K562 (cell line): ENCODE data around the gene C10orf53. TPM values are rescaled to one million over a fixed set of nuclear protein-coding genes. Genes with fewer than 3 reads are reported as not detected.

Source experiments
- ATAC-seq: fragments of 200-7000 bp; cut with Tn5 transposase; 3 replicates; pipeline ENCODE4 v1.9.1; 2020; ENCODE audit warnings: moderate library complexity
- BruUV-seq: library from RNA; stranded (reverse); fragments of 400-500 nt; replicated peaks from 2 replicates; lab custom pipeline; 2021; lab: Mats Ljungman, UMichigan
- CTCF ChIA-PET: fragments of 300-600 bp; formaldehyde crosslinking; extraction: SDS; loops from one replicate; lab custom pipeline; 2021; ENCODE audit warnings: low intra/inter-chr PET ratio; lab: Yijun Ruan, JAX
- POLR2A ChIA-PET: fragments of 300-600, 350-650 bp; sonication (Branson Sonifier 250); formaldehyde crosslinking; extraction: SDS; loops from one replicate; lab custom pipeline; 2021; ENCODE audit warnings: antibody characterized with exemption, inconsistent platforms; lab: Yijun Ruan, JAX
- DNase-seq, 4 experiments: peaks; one replicate each; pipeline versions ENCODE4 v3.0.0 to v3.0.0-alpha.2; 2011 to 2018; ENCODE audit warnings: low spot score in 3 of 4, mixed read lengths in 3 of 4; ENCODE audit errors: extremely low read depth in 1 of 4
- FAIRE-seq: peaks from 2 replicates; lab custom pipeline; 2011; peaks lifted over from hg19 to GRCh38; lab: Jason Lieb, UNC
- H2AFZ ChIP-seq: 2 replicates; pipeline ENCODE4 v1.6.0; 2011; ENCODE audit warnings: low read depth, low read length, control low read depth, inconsistent platforms
- H3K27ac ChIP-seq: fragments of 200-600 bp; 3 replicates; pipeline ENCODE4 v1.8.0; 2011; ENCODE audit warnings: low read depth, mild to moderate bottlenecking, control low read depth, inconsistent platforms, low read length, moderate library complexity, mixed read lengths; ENCODE audit errors: extremely low read depth
- H3K27me3 ChIP-seq, 2 experiments: fragments of 300-600 bp in 1 of 2; 2 replicates in 1 of 2; 3 replicates in 1 of 2; pipeline versions ENCODE4 v1.6.0 to v1.8.0; 2011; ENCODE audit warnings: inconsistent platforms in 2 of 2, low read length in 2 of 2, mild to moderate bottlenecking in 1 of 2, mixed read lengths in 1 of 2, moderate library complexity in 1 of 2; ENCODE audit not compliant: control insufficient read depth in 2 of 2, insufficient read depth in 2 of 2
- H3K36me3 ChIP-seq: fragments of 300-600 bp; 3 replicates; pipeline ENCODE4 v1.8.0; 2011; ENCODE audit warnings: mild to moderate bottlenecking, low read length, inconsistent platforms; ENCODE audit not compliant: control insufficient read depth, insufficient read depth
- H3K4me1 ChIP-seq, 2 experiments: fragments of 200-600 bp in 1 of 2; replicated peaks in 1 of 2; 2 replicates in 1 of 2; 3 replicates in 1 of 2; pipeline versions ENCODE4 v1.5.1 to v1.8.0; 2011; ENCODE audit warnings: inconsistent platforms in 2 of 2, low read length in 2 of 2, mild to moderate bottlenecking in 1 of 2, mixed read lengths in 1 of 2, moderate library complexity in 1 of 2; ENCODE audit not compliant: control insufficient read depth in 2 of 2, insufficient read depth in 2 of 2
- H3K4me2 ChIP-seq: 2 replicates; pipeline ENCODE4 v1.6.1; 2011; ENCODE audit warnings: low read length, control low read depth, inconsistent platforms, mixed read lengths; ENCODE audit not compliant: insufficient read depth
- H3K4me3 ChIP-seq: fragments of 200-600 bp; sonication (generic), shearing (Covaris generic); 2 replicates; pipeline ENCODE4 v1.5.1; 2016; ENCODE audit warnings: control low read depth, inconsistent platforms
- H3K79me2 ChIP-seq: fragments of 200-600 bp; 3 replicates; pipeline ENCODE4 v1.8.0; 2011; ENCODE audit warnings: low read length, inconsistent platforms; ENCODE audit not compliant: control insufficient read depth, insufficient read depth
- H3K9ac ChIP-seq, 2 experiments: 2 replicates each; pipeline versions ENCODE4 v1.6.0 to v1.6.1; 2011; ENCODE audit warnings: low read depth in 2 of 2, low read length in 2 of 2, control low read depth in 1 of 2, inconsistent platforms in 1 of 2, mild to moderate bottlenecking in 1 of 2, mixed read lengths in 1 of 2; ENCODE audit not compliant: insufficient read depth in 1 of 2
- H3K9me1 ChIP-seq: one replicate; pipeline ENCODE4 v1.6.0; 2011; ENCODE audit warnings: inconsistent platforms, mild to moderate bottlenecking, low read length, moderate library complexity; ENCODE audit not compliant: control insufficient read depth, insufficient read depth
- H3K9me3 ChIP-seq: replicated peaks from 2 replicates; pipeline ENCODE4 v1.5.1; 2011; ENCODE audit warnings: low read depth, low read length, inconsistent platforms; ENCODE audit not compliant: control insufficient read depth, insufficient read depth
- H4K20me1 ChIP-seq: replicated peaks from 2 replicates; pipeline ENCODE4 v1.6.1; 2011; ENCODE audit warnings: low read length, inconsistent platforms, mixed read lengths; ENCODE audit not compliant: control insufficient read depth, insufficient read depth
- HDAC6 ChIP-seq: IDR thresholded peaks from 2 replicates; pipeline ENCODE4 v1.6.1; 2012; ENCODE audit warnings: low read depth, mild to moderate bottlenecking, control low read depth, inconsistent platforms, low read length, moderate library complexity
- HNRNPL ChIP-seq: fragments of 200-400 bp; formaldehyde crosslinking; IDR thresholded peaks from 2 replicates; pipeline ENCODE4 v1.6.1; 2017; ENCODE audit warnings: low read depth, mild to moderate bottlenecking, low read length
- MTA1 ChIP-seq: fragments of 450-650 bp; IDR thresholded peaks from 2 replicates; pipeline ENCODE4 v1.6.1; 2017; ENCODE audit warnings: borderline replicate concordance
- PHF8 ChIP-seq: fragments of 200-600 bp; sonication (generic); IDR thresholded peaks from 2 replicates; pipeline ENCODE4 v1.6.1; 2012; ENCODE audit warnings: mixed run types, mild to moderate bottlenecking, inconsistent platforms, low read length, moderate library complexity, borderline replicate concordance
- SRSF1 ChIP-seq: fragments of 200-400 bp; formaldehyde crosslinking; IDR thresholded peaks from 2 replicates; pipeline ENCODE4 v1.6.1; 2017; ENCODE audit warnings: mild to moderate bottlenecking, low read depth, low read length, moderate library complexity
- SUPT5H ChIP-seq: fragments of 450-650 bp; IDR thresholded peaks from 2 replicates; pipeline ENCODE4 v1.6.1; 2016
- TAF7 ChIP-seq: fragments of 450-650 bp; IDR thresholded peaks from 2 replicates; pipeline ENCODE4 v1.6.1; 2016; ENCODE audit warnings: missing genetic modification characterization, missing compliant biosample characterization
- TEAD4 ChIP-seq, 2 experiments: sonication (generic) in 1 of 2; formaldehyde crosslinking in 1 of 2; IDR thresholded peaks; 2 replicates each; pipeline versions ENCODE4 v1.6.1 to v1.8.0; 2012 to 2022; ENCODE audit warnings: borderline replicate concordance in 1 of 2, inconsistent platforms in 1 of 2, low read length in 1 of 2, mild to moderate bottlenecking in 1 of 2, missing genetic modification reagents in 1 of 2
- ZNF232 ChIP-seq: sonication (generic); formaldehyde crosslinking; IDR thresholded peaks from 2 replicates; pipeline ENCODE4 v1.8.0; 2022; ENCODE audit warnings: mild to moderate bottlenecking, missing genetic modification reagents
- WGBS: fragments of 100-300 bp; shearing (Covaris generic); methylation state at CpG from one replicate; pipeline ENCODE4 v1.1.6; 2016; ENCODE audit warnings: low coverage, mixed read lengths; ENCODE audit not compliant: insufficient coverage; ENCODE audit errors: missing lambda C conversion rate; 5-methylcytosine and 5-hydroxymethylcytosine counted together
- in situ Hi-C: fragments of 300-500 bp; cut with MboI; formaldehyde crosslinking; loops from 4 replicates; pipeline ENCODE4 v1.15.0; 2018; ENCODE audit warnings: inconsistent platforms, mixed read lengths
- intact Hi-C: fragments of 100-400 bp; cut with micrococcal nuclease; formaldehyde crosslinking; loops from 2 replicates; pipeline ENCODE4 v1.14.2; 2022
- polyA plus RNA-seq, 8 experiments: library from polyadenylated mRNA; depleted of rRNA in 4 of 8; stranded (reverse) in 5 of 8; unstranded in 3 of 8; fragments of >200 nt; fragmentation: Nextera tagmentation in 2 of 8; fragmentation: Illumina TruSeq in 1 of 8; extraction: Ambion mirVana in 2 of 8; extraction: Trizol in 1 of 8; gene quantifications; 2 replicates each; pipeline versions ENCODE4 v1.2.1 to v1.2.3, GENCODE V29; 2011 to 2014; ENCODE audit warnings: inconsistent platforms in 1 of 8, missing spikeins in 1 of 8
- total RNA-seq, 7 experiments: library from RNA; depleted of rRNA in 6 of 7; stranded (reverse); fragments of >200 nt in 6 of 7; fragmentation: Illumina TruSeq in 2 of 7; extraction: Trizol in 2 of 7; gene quantifications; 2 replicates each; pipeline versions ENCODE4 v1.2.1 to v1.2.3, GENCODE V29; 2011 to 2021; ENCODE audit warnings: low replicate concordance in 1 of 7
- TF ChIP-seq, protein P1 (sequence below): fragments of 200-800 bp; sonication (Bioruptor generic); IDR thresholded peaks from 2 replicates; pipeline ENCODE4 v1.6.1; 2016; ENCODE audit warnings: missing genetic modification characterization, missing compliant biosample characterization
- TF ChIP-seq, protein P2 (sequence below), 3 experiments: fragments of 200-800 bp in 1 of 3; fragments of 250-450 bp in 1 of 3; fragments of 450-650 bp in 1 of 3; sonication (Bioruptor Pico) in 1 of 3; sonication (Bioruptor generic) in 1 of 3; formaldehyde crosslinking in 1 of 3; IDR thresholded peaks; 2 replicates each; pipeline versions ENCODE4 v1.6.1 to v1.8.0; 2016 to 2022; ENCODE audit warnings: mild to moderate bottlenecking in 2 of 3, missing genetic modification characterization in 2 of 3, missing compliant biosample characterization in 1 of 3, moderate library complexity in 1 of 3
- TF ChIP-seq, protein P3 (sequence below): fragments of 450-650 bp; conservative IDR thresholded peaks from 2 replicates; pipeline ENCODE4 v1.6.1; 2016; ENCODE audit warnings: missing genetic modification characterization, low read depth, mild to moderate bottlenecking, missing compliant biosample characterization, moderate library complexity

C10orf53 gene
- total and polyA plus RNA-seq, 9 of the 15 experiments (the other 6 are each of a cell fraction or from before 2014, with no cell fraction given), result not detected

DNA sequence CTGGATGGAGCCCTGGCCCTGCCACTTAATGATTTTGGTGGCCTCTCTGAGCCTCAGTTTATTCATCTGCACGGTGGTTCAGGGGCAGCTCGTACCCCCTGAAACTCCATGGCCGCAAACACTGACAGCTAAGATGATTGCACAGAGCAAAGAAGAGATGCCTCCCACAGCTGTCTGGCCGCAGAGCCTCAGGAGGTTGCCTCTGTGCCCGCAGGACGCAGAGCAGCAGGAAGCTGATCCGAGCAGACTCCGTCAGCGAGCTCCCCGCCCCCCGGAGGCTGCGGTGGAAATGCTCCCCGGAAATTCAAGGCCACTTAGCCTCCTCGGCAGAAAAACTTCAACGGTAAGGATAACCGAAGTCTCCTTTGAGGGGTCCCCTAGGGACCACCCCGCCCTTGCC lies 30.2 kb upstream of the C10orf53 start:
- no peak overlapping the region for H3K4me2 ChIP-seq
- no peaks in the 10 kb centered on the region for H3K36me3 ChIP-seq
- in situ Hi-C loops, result no loop called here
- peaks cover 31 to 75% of the 10 kb centered on the region in 2 experiments; a peak in 4 of 5 replicates for H3K27me3 ChIP-seq
- H3K4me1 ChIP-seq, result peaks cover 0 to 7% of the 10 kb centered on the region in 2 experiments; a peak in 1 of 5 replicates
- no peaks in the 10 kb centered on the region for H3K9me3 ChIP-seq
- H3K9me1 ChIP-seq, result no peaks in the 10 kb centered on the region
- H3K79me2 ChIP-seq, result no peaks in the 10 kb centered on the region
- no TSS peak for BruUV-seq
- H3K27ac ChIP-seq, result no peak overlapping the region
- H3K4me3 ChIP-seq, result no peak overlapping the region
- ChIA-PET POLR2A (interaction anchor here (1.6 kb wide), 1 partner anchor 9 kb away, joined by 3 read pairs; no protein-coding TSS in a partner anchor), CTCF (no interaction called here)
- DNase-seq, result no peak
- intact Hi-C loops, result no loop called here
- FAIRE-seq, result no peak
- H4K20me1 ChIP-seq, result peaks cover 18% of the 10 kb centered on the region
- peak; percentile 36; the same call in 2 of the 3 replicates for ATAC-seq
- under 1% methylated on average over 17 of the region's 17 CpGs for WGBS
- H2AFZ ChIP-seq, result no peak overlapping the region
- H3K9ac ChIP-seq, result no peak overlapping the region
- TF ChIP-seq SRSF1 (no peak), MTA1 (no peak), ZNF232 (CRISPR knock-in tag) (no peak), SUPT5H (no peak), TAF7 (no peak), HNRNPL (no peak), TEAD4 (IDR thresholded peaks at IDR 0.05; ENCODE audit: low read length) (no peak), TEAD4 (CRISPR knock-in tag; IDR thresholded peaks at IDR 0.05; ENCODE audit: borderline replicate concordance) (no peak), PHF8 (no peak), HDAC6 (no peak)
- TF ChIP-seq, protein P1, sequence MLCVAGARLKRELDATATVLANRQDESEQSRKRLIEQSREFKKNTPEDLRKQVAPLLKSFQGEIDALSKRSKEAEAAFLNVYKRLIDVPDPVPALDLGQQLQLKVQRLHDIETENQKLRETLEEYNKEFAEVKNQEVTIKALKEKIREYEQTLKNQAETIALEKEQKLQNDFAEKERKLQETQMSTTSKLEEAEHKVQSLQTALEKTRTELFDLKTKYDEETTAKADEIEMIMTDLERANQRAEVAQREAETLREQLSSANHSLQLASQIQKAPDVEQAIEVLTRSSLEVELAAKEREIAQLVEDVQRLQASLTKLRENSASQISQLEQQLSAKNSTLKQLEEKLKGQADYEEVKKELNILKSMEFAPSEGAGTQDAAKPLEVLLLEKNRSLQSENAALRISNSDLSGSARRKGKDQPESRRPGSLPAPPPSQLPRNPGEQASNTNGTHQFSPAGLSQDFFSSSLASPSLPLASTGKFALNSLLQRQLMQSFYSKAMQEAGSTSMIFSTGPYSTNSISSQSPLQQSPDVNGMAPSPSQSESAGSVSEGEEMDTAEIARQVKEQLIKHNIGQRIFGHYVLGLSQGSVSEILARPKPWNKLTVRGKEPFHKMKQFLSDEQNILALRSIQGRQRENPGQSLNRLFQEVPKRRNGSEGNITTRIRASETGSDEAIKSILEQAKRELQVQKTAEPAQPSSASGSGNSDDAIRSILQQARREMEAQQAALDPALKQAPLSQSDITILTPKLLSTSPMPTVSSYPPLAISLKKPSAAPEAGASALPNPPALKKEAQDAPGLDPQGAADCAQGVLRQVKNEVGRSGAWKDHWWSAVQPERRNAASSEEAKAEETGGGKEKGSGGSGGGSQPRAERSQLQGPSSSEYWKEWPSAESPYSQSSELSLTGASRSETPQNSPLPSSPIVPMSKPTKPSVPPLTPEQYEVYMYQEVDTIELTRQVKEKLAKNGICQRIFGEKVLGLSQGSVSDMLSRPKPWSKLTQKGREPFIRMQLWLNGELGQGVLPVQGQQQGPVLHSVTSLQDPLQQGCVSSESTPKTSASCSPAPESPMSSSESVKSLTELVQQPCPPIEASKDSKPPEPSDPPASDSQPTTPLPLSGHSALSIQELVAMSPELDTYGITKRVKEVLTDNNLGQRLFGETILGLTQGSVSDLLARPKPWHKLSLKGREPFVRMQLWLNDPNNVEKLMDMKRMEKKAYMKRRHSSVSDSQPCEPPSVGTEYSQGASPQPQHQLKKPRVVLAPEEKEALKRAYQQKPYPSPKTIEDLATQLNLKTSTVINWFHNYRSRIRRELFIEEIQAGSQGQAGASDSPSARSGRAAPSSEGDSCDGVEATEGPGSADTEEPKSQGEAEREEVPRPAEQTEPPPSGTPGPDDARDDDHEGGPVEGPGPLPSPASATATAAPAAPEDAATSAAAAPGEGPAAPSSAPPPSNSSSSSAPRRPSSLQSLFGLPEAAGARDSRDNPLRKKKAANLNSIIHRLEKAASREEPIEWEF (CRISPR knock-in tag), result no peak
- TF ChIP-seq, protein P2, sequence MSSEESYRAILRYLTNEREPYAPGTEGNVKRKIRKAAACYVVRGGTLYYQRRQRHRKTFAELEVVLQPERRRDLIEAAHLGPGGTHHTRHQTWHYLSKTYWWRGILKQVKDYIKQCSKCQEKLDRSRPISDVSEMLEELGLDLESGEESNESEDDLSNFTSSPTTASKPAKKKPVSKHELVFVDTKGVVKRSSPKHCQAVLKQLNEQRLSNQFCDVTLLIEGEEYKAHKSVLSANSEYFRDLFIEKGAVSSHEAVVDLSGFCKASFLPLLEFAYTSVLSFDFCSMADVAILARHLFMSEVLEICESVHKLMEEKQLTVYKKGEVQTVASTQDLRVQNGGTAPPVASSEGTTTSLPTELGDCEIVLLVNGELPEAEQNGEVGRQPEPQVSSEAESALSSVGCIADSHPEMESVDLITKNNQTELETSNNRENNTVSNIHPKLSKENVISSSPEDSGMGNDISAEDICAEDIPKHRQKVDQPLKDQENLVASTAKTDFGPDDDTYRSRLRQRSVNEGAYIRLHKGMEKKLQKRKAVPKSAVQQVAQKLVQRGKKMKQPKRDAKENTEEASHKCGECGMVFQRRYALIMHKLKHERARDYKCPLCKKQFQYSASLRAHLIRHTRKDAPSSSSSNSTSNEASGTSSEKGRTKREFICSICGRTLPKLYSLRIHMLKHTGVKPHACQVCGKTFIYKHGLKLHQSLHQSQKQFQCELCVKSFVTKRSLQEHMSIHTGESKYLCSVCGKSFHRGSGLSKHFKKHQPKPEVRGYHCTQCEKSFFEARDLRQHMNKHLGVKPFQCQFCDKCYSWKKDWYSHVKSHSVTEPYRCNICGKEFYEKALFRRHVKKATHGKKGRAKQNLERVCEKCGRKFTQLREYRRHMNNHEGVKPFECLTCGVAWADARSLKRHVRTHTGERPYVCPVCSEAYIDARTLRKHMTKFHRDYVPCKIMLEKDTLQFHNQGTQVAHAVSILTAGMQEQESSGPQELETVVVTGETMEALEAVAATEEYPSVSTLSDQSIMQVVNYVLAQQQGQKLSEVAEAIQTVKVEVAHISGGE (CRISPR knock-in tag; IDR thresholded peaks at IDR 0.05), result no peak
- TF ChIP-seq, protein P3, sequence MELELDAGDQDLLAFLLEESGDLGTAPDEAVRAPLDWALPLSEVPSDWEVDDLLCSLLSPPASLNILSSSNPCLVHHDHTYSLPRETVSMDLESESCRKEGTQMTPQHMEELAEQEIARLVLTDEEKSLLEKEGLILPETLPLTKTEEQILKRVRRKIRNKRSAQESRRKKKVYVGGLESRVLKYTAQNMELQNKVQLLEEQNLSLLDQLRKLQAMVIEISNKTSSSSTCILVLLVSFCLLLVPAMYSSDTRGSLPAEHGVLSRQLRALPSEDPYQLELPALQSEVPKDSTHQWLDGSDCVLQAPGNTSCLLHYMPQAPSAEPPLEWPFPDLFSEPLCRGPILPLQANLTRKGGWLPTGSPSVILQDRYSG (tag), result no peak
